ENCODE measurements around the gene ARSG.

ARSG gene

GRCh38 chr17:68461122-68461539, 169.8 kb downstream of the ARSG start:
- TF ChIP-seq GATA2 (IDR thresholded peaks at IDR 0.05; ENCODE audit: low read depth, low read length) (no peak), GATA3 (IDR thresholded peaks at IDR 0.05; ENCODE audit: low read depth, low read length) (no peak)

GRCh38 chr17:68461589-68461988, 170.3 kb downstream of the ARSG start:
- TF ChIP-seq GATA2 (IDR thresholded peaks at IDR 0.05; ENCODE audit: low read depth, low read length) (no peak), GATA3 (IDR thresholded peaks at IDR 0.05; ENCODE audit: low read depth, low read length) (no peak)

GRCh38 chr17:68462381-68463210, 171.3 kb downstream of the ARSG start:
- peak; percentile 56 for TF ChIP-seq GATA2 (IDR thresholded peaks at IDR 0.05; ENCODE audit: low read depth, low read length)
- no peak for TF ChIP-seq GATA3 (IDR thresholded peaks at IDR 0.05; ENCODE audit: low read depth, low read length)

- no peak for TF ChIP-seq GATA3 (IDR thresholded peaks at IDR 0.05; ENCODE audit: low read depth, low read length)
- no peak for TF ChIP-seq GATA2 (IDR thresholded peaks at IDR 0.05; ENCODE audit: low read depth, low read length)
Measured at GRCh38 chr17:68463211-68464019, 172.1 kb downstream of the ARSG start.

- TF ChIP-seq GATA3 (IDR thresholded peaks at IDR 0.05; ENCODE audit: low read depth, low read length) = no peak
- TF ChIP-seq GATA2 (IDR thresholded peaks at IDR 0.05; ENCODE audit: low read depth, low read length) = no peak
Measured at GRCh38 chr17:68468334-68468733, 177.0 kb downstream of the ARSG start.

- TF ChIP-seq GATA2 (IDR thresholded peaks at IDR 0.05; ENCODE audit: low read depth, low read length) (no peak), GATA3 (IDR thresholded peaks at IDR 0.05; ENCODE audit: low read depth, low read length) (no peak)
Measured at GRCh38 chr17:68468788-68469187, 177.5 kb downstream of the ARSG start.
